Measurements from ENCODE around the gene SMURF1.

SMURF1 gene

DNA sequence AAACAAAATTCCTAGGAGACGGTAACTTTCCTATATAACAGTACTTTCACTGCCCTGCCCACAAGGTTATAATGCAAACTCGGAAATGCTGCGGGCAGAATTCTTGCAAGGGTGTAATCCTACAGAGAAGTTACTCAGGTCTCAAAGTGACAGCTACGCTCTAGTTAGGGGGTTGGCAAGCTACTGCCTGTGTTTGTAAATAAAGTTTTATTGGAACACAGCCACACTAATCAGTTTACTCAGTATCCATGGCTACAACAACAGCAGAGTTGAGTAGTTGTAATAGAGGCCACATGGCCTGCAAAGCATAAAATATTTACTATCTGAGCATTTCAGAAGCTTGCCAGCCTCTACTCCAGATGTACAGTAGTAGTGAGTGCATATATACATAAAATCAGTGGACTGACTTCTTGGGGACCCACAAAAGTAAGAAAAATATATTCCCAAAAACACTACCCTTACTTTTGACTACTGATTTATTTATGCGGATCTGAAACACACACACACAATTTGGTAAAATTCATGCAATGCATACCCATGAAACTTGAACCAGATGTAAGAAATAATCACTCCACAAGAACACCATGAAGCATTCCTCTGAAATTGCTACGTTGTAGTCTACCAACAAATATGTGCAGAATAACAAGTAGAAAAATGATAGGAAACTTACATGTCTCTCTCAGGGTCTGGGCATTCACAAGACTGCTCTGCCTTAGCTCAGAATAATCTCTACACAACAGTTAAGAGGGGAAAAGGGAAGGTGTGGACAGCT lies 53.0 kb downstream of the SMURF1 start:
- Histone ChIP-seq H3K4me1 (ENCODE audit: insufficient read depth, low read length) (peaks cover 3% of the 10 kb centered on the region; the same call in 1 of the 2 replicates), H3K27ac (ENCODE audit: low read length) (no peak overlapping the region), H3K27me3 (ENCODE audit: insufficient read depth, low read length) (no peaks in the 10 kb centered on the region), H3K4me3 (ENCODE audit: low read length) (no peak overlapping the region), H3K9ac (ENCODE audit: low read depth, low read length) (no peak overlapping the region), H3K9me3 (ENCODE audit: insufficient read depth, low read depth, low read length) (no peaks in the 10 kb centered on the region), H3K36me3 (ENCODE audit: insufficient read depth, low read depth, low read length) (no peaks in the 10 kb centered on the region)

GRCh38 chr7:99089914-99090629 lies 53.8 kb downstream of the SMURF1 start:
- H3K27ac ChIP-seq (ENCODE audit: low read length), result no peak overlapping the region
- no peak overlapping the region for H3K9ac ChIP-seq (ENCODE audit: low read depth, low read length)
- no peaks in the 10 kb centered on the region for H3K4me1 ChIP-seq (ENCODE audit: insufficient read depth, low read length)
- no peaks in the 10 kb centered on the region for H3K36me3 ChIP-seq (ENCODE audit: insufficient read depth, low read depth, low read length)
- H3K27me3 ChIP-seq (ENCODE audit: insufficient read depth, low read length), result no peaks in the 10 kb centered on the region
- H3K4me3 ChIP-seq (ENCODE audit: low read length), result no peak overlapping the region
- no peaks in the 10 kb centered on the region for H3K9me3 ChIP-seq (ENCODE audit: insufficient read depth, low read depth, low read length)

GRCh38 chr7:99086944-99087343 lies 57.0 kb downstream of the SMURF1 start:
- Histone ChIP-seq H3K27me3 (ENCODE audit: insufficient read depth, low read length) (no peaks in the 10 kb centered on the region), H3K36me3 (ENCODE audit: insufficient read depth, low read depth, low read length) (no peaks in the 10 kb centered on the region), H3K27ac (ENCODE audit: low read length) (no peak overlapping the region), H3K4me3 (ENCODE audit: low read length) (no peak overlapping the region), H3K9me3 (ENCODE audit: insufficient read depth, low read depth, low read length) (no peaks in the 10 kb centered on the region), H3K4me1 (ENCODE audit: insufficient read depth, low read length) (no peaks in the 10 kb centered on the region; the same call in 1 of the 2 replicates), H3K9ac (ENCODE audit: low read depth, low read length) (no peak overlapping the region)

- no peaks in the 10 kb centered on the region for H3K9me3 ChIP-seq (ENCODE audit: insufficient read depth, low read depth, low read length)
- no peak overlapping the region for H3K4me3 ChIP-seq (ENCODE audit: low read length)
- H3K27me3 ChIP-seq (ENCODE audit: insufficient read depth, low read length), result no peaks in the 10 kb centered on the region
- no peak overlapping the region for H3K9ac ChIP-seq (ENCODE audit: low read depth, low read length)
- no peaks in the 10 kb centered on the region for H3K36me3 ChIP-seq (ENCODE audit: insufficient read depth, low read depth, low read length)
- H3K4me1 ChIP-seq (ENCODE audit: insufficient read depth, low read length), result no peaks in the 10 kb centered on the region; the same call in 1 of the 2 replicates
- H3K27ac ChIP-seq (ENCODE audit: low read length), result no peak overlapping the region
These were observed 57.4 kb downstream of the SMURF1 start for GRCh38 chr7:99086532-99086931.

DNA sequence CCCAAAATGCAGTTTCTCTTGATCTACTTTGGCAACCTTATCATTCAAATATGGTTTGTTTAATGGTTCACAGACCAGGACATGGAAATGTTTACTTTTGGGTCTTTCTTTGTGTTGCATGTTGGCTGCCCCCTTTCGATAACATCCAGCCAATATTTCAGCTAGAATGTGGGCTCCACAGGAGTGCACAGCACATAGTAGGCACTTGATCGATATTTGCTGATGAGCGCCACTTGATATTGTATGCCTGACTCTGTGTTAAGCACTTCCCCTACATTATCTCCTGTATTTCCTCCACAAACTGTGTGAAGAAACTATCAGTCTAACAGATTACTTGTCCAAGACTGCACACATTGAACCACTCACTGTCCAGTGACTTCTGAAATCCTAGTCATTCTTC lies 60.2 kb downstream of the SMURF1 start:
- Histone ChIP-seq H3K27ac (ENCODE audit: low read length) (no peak overlapping the region), H3K9ac (ENCODE audit: low read depth, low read length) (no peak overlapping the region), H3K4me3 (ENCODE audit: low read length) (no peak overlapping the region), H3K27me3 (ENCODE audit: insufficient read depth, low read length) (no peaks in the 10 kb centered on the region), H3K9me3 (ENCODE audit: insufficient read depth, low read depth, low read length) (no peaks in the 10 kb centered on the region), H3K36me3 (ENCODE audit: insufficient read depth, low read depth, low read length) (no peaks in the 10 kb centered on the region), H3K4me1 (ENCODE audit: insufficient read depth, low read length) (no peaks in the 10 kb centered on the region; the same call in 1 of the 2 replicates)

DNA sequence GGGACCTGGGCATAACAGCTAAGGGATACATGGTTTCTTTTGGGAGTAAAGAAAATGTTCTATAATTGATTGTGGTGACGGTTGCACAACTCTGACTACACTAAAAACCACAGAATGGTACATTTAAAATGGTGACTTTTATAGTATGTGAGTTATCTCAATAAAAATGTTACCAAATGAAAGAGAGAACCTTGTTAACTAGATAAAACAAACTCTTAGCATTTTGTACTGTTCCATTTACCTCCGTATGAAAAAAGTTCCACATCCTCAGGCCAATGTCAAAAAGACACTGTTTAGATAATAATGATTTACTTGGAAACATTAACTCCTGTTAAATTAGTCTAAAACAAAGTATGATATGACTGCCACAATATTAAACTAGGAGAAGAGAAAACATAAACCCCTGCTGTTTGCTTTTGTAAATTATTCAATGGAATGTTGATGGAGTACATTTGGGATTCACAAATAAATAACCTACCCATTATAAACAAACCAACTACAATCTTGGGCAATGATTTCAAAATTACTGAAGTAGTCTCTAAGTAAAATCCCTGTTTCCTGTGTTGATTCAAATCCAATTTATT lies 60.7 kb downstream of the SMURF1 start:
- Histone ChIP-seq H3K27me3 (ENCODE audit: insufficient read depth, low read length) (no peaks in the 10 kb centered on the region), H3K27ac (ENCODE audit: low read length) (no peak overlapping the region), H3K4me1 (ENCODE audit: insufficient read depth, low read length) (no peaks in the 10 kb centered on the region; the same call in 1 of the 2 replicates), H3K4me3 (ENCODE audit: low read length) (no peak overlapping the region), H3K9me3 (ENCODE audit: insufficient read depth, low read depth, low read length) (no peaks in the 10 kb centered on the region), H3K9ac (ENCODE audit: low read depth, low read length) (no peak overlapping the region), H3K36me3 (ENCODE audit: insufficient read depth, low read depth, low read length) (no peaks in the 10 kb centered on the region)

GRCh38 chr7:99080679-99081078 lies 63.2 kb downstream of the SMURF1 start:
- H3K9ac ChIP-seq (ENCODE audit: low read depth, low read length), result no peak overlapping the region
- H3K4me1 ChIP-seq (ENCODE audit: insufficient read depth, low read length), result no peaks in the 10 kb centered on the region; the same call in 1 of the 2 replicates
- H3K4me3 ChIP-seq (ENCODE audit: low read length), result no peak overlapping the region
- no peaks in the 10 kb centered on the region for H3K36me3 ChIP-seq (ENCODE audit: insufficient read depth, low read depth, low read length)
- no peaks in the 10 kb centered on the region for H3K9me3 ChIP-seq (ENCODE audit: insufficient read depth, low read depth, low read length)
- no peak overlapping the region for H3K27ac ChIP-seq (ENCODE audit: low read length)
- no peaks in the 10 kb centered on the region for H3K27me3 ChIP-seq (ENCODE audit: insufficient read depth, low read length)

- Histone ChIP-seq H3K9ac (ENCODE audit: low read depth, low read length) (no peak overlapping the region), H3K4me1 (ENCODE audit: insufficient read depth, low read length) (no peaks in the 10 kb centered on the region; the same call in 1 of the 2 replicates), H3K27me3 (ENCODE audit: insufficient read depth, low read length) (no peaks in the 10 kb centered on the region), H3K27ac (ENCODE audit: low read length) (no peak overlapping the region), H3K4me3 (ENCODE audit: low read length) (no peak overlapping the region), H3K36me3 (ENCODE audit: insufficient read depth, low read depth, low read length) (no peaks in the 10 kb centered on the region), H3K9me3 (ENCODE audit: insufficient read depth, low read depth, low read length) (no peaks in the 10 kb centered on the region)
These were observed 64.8 kb downstream of the SMURF1 start for GRCh38 chr7:99079104-99079503.

GRCh38 chr7:99078416-99078815 lies 65.5 kb downstream of the SMURF1 start:
- H3K36me3 ChIP-seq (ENCODE audit: insufficient read depth, low read depth, low read length), result no peaks in the 10 kb centered on the region
- no peak overlapping the region for H3K4me3 ChIP-seq (ENCODE audit: low read length)
- no peaks in the 10 kb centered on the region for H3K27me3 ChIP-seq (ENCODE audit: insufficient read depth, low read length)
- H3K9ac ChIP-seq (ENCODE audit: low read depth, low read length), result no peak overlapping the region
- no peaks in the 10 kb centered on the region for H3K4me1 ChIP-seq (ENCODE audit: insufficient read depth, low read length)
- no peaks in the 10 kb centered on the region for H3K9me3 ChIP-seq (ENCODE audit: insufficient read depth, low read depth, low read length)
- H3K27ac ChIP-seq (ENCODE audit: low read length), result no peak overlapping the region

DNA sequence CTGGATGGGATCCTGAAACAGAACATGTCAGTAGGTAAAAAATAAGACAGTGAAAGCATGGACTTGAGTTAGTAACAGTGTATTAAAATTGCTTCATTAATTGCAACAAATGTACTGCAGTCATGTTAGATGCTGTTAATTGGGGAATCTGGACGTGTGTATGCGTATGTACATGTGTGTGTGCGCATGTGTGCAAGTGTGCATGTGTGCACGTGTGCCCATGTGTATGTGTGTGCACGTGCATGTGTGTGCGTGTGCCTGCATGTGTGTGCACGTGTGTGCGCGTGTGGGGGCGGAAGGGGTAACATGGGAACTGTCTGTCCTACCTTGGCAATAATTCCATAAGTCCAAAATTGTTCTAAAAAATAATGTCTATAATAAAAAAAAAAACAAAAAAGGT lies 67.3 kb downstream of the SMURF1 start:
- Histone ChIP-seq H3K4me3 (ENCODE audit: low read length) (no peak overlapping the region), H3K9ac (ENCODE audit: low read depth, low read length) (no peak overlapping the region), H3K9me3 (ENCODE audit: insufficient read depth, low read depth, low read length) (no peaks in the 10 kb centered on the region), H3K27me3 (ENCODE audit: insufficient read depth, low read length) (no peaks in the 10 kb centered on the region), H3K36me3 (ENCODE audit: insufficient read depth, low read depth, low read length) (no peaks in the 10 kb centered on the region), H3K4me1 (ENCODE audit: insufficient read depth, low read length) (no peaks in the 10 kb centered on the region), H3K27ac (ENCODE audit: low read length) (no peak overlapping the region)

DNA sequence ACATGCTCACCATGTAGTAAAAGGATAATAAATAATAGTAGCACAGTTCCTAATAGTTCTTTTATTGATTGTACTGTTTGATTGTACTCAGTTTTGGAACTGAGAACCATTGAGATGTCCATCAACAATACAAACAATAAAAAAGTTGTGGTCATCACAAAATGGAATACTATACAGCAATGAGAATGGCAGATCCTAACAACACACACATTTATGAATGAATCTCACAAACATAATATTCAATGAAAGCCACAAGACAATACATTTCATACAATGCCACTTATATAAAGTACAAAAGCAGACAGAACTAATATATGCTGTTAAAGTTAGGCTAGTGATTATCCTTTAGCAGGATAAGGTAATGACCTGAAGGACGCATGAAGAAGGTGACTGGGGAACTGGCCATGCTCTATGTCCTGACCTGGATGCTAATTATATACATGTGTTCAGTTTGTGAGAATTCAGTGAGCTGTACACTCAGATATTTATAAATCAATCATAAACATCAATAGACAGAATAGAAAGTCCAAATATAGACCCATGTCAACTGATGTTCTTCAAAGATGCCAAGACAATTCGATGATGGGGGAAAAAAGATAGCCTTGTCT lies 70.0 kb downstream of the SMURF1 start:
- no peaks in the 10 kb centered on the region for H3K27me3 ChIP-seq (ENCODE audit: insufficient read depth, low read length)
- H3K27ac ChIP-seq (ENCODE audit: low read length), result no peak overlapping the region
- H3K4me3 ChIP-seq (ENCODE audit: low read length), result no peak overlapping the region
- no peak overlapping the region for H3K9ac ChIP-seq (ENCODE audit: low read depth, low read length)
- H3K4me1 ChIP-seq (ENCODE audit: insufficient read depth, low read length), result no peaks in the 10 kb centered on the region
- H3K36me3 ChIP-seq (ENCODE audit: insufficient read depth, low read depth, low read length), result no peaks in the 10 kb centered on the region
- no peaks in the 10 kb centered on the region for H3K9me3 ChIP-seq (ENCODE audit: insufficient read depth, low read depth, low read length)

Measured in iPS-20b (cell line).